ENCODE measurements around the gene LDAH. TPM values are rescaled to one million over a fixed set of nuclear protein-coding genes. Genes with fewer than 3 reads are reported as not detected.
A peak's percentile ranks its signal among the peaks of the same experiment; 100 is the strongest.

The LDAH gene
- total and polyA plus RNA-seq, 3 experiments from 2014 or later: 12.7 to 32.1 (median 31.6) TPM

- Histone ChIP-seq H3K27ac (ENCODE audit: low read depth, low read length) (no peak overlapping the region), H3K27me3 (ENCODE audit: insufficient read depth, low read length, poor library complexity, severe bottlenecking) (peaks cover 12% of the 10 kb centered on the region)
- POLR2A ChIA-PET: no interaction called here
Measured at GRCh38 chr2:20676353-20677215, 146.3 kb downstream of the LDAH start.

GRCh38 chr2:20675701-20676352, 147.1 kb downstream of the LDAH start:
- Histone ChIP-seq H3K9me3 (ENCODE audit: low read length) (no peaks in the 10 kb centered on the region), H3K27ac (ENCODE audit: low read depth, low read length) (no peak overlapping the region), H3K36me3 (ENCODE audit: insufficient read depth, low read length) (no peaks in the 10 kb centered on the region), H3K27me3 (ENCODE audit: insufficient read depth, low read length, poor library complexity, severe bottlenecking) (peaks cover 14% of the 10 kb centered on the region), H3K4me3 (ENCODE audit: low read length) (no peak overlapping the region), H3K4me1 (ENCODE audit: insufficient read depth, low read length) (no peaks in the 10 kb centered on the region)
- no peak for DNase-seq
- POLR2A ChIA-PET: no interaction called here
- Mint-ChIP-seq H3K27ac (peak overlapping the region in 1 of 8 donors; percentile 32), H3K27me3 (peaks cover 12 to 31% of the 10 kb centered on the region in 2 donors), H3K9me3 (no peaks in the 10 kb centered on the region), H3K4me1 (peaks cover 0 to 11% (median 0%) of the 10 kb centered on the region in 3 donors), H3K36me3 (peaks cover 0 to 9% (median 2%) of the 10 kb centered on the region in 3 donors), H3K4me3 (no peak overlapping the region)
- CTCF ChIA-PET: interaction anchor here (0.9 to 1.7 kb wide), 4 partner anchors 14 to 287 kb away, joined by 3 to 9 read pairs (median 4); no protein-coding TSS in a partner anchor

More at GRCh38 chr2:20676353-20677215, 146.3 kb downstream of the LDAH start:
- no peak overlapping the region for H3K4me3 ChIP-seq (ENCODE audit: low read length)
- DNase-seq: no peak
- Mint-ChIP-seq H3K27me3 (peaks cover 10 to 25% of the 10 kb centered on the region in 2 donors), H3K4me1 (peaks cover 0 to 5% (median 0%) of the 10 kb centered on the region in 3 donors), H3K27ac (peak overlapping the region in 2 of 8 donors; percentile 19 to 73), H3K9me3 (no peaks in the 10 kb centered on the region), H3K4me3 (no peak overlapping the region), H3K36me3 (peaks cover 0 to 14% (median 2%) of the 10 kb centered on the region in 3 donors)
- H3K4me1 ChIP-seq (ENCODE audit: insufficient read depth, low read length): no peaks in the 10 kb centered on the region
- CTCF ChIA-PET: interaction anchor here (1.0 to 2.6 kb wide), 3 partner anchors 15 to 16 kb away, joined by 3 to 12 read pairs (median 9); no protein-coding TSS in a partner anchor
- no peaks in the 10 kb centered on the region for H3K36me3 ChIP-seq (ENCODE audit: insufficient read depth, low read length)
- H3K9me3 ChIP-seq (ENCODE audit: low read length): no peaks in the 10 kb centered on the region

GRCh38 chr2:20674974-20675679, 147.8 kb downstream of the LDAH start:
- Mint-ChIP-seq H3K4me3 (no peak overlapping the region), H3K27me3 (peaks cover 12 to 34% of the 10 kb centered on the region in 2 donors), H3K27ac (no peak overlapping the region), H3K4me1 (peaks cover 0 to 13% (median 0%) of the 10 kb centered on the region in 3 donors), H3K36me3 (peaks cover 0 to 5% (median 2%) of the 10 kb centered on the region in 3 donors), H3K9me3 (no peaks in the 10 kb centered on the region)
- ChIA-PET POLR2A (no interaction called here), CTCF (interaction anchor here (0.9 to 1.7 kb wide), 4 partner anchors 9 to 288 kb away, joined by 3 to 9 read pairs (median 4); no protein-coding TSS in a partner anchor)
- Histone ChIP-seq H3K36me3 (ENCODE audit: insufficient read depth, low read length) (no peaks in the 10 kb centered on the region), H3K27me3 (ENCODE audit: insufficient read depth, low read length, poor library complexity, severe bottlenecking) (peaks cover 14% of the 10 kb centered on the region), H3K27ac (ENCODE audit: low read depth, low read length) (no peak overlapping the region), H3K9me3 (ENCODE audit: low read length) (no peaks in the 10 kb centered on the region), H3K4me3 (ENCODE audit: low read length) (no peak overlapping the region), H3K4me1 (ENCODE audit: insufficient read depth, low read length) (no peaks in the 10 kb centered on the region)
- no peak for DNase-seq

GRCh38 chr2:20674309-20674965, 148.5 kb downstream of the LDAH start:
- Mint-ChIP-seq H3K9me3 (no peaks in the 10 kb centered on the region), H3K36me3 (peaks cover 0 to 2% (median 2%) of the 10 kb centered on the region in 3 donors), H3K4me3 (no peak overlapping the region), H3K4me1 (peaks cover 4 to 20% (median 5%) of the 10 kb centered on the region in 3 donors), H3K27ac (no peak overlapping the region), H3K27me3 (peaks cover 17 to 41% of the 10 kb centered on the region in 2 donors)
- no peak for DNase-seq
- CTCF ChIA-PET: interaction anchor here (0.9 to 1.7 kb wide), 4 partner anchors 8 to 289 kb away, joined by 3 to 9 read pairs (median 4); no protein-coding TSS in a partner anchor
- H3K27ac ChIP-seq (ENCODE audit: low read depth, low read length): no peak overlapping the region
- no peaks in the 10 kb centered on the region for H3K36me3 ChIP-seq (ENCODE audit: insufficient read depth, low read length)
- POLR2A ChIA-PET: no interaction called here
- H3K4me1 ChIP-seq (ENCODE audit: insufficient read depth, low read length): peaks cover 6% of the 10 kb centered on the region
- no peak overlapping the region for H3K4me3 ChIP-seq (ENCODE audit: low read length)
- H3K9me3 ChIP-seq (ENCODE audit: low read length): no peaks in the 10 kb centered on the region
- H3K27me3 ChIP-seq (ENCODE audit: insufficient read depth, low read length, poor library complexity, severe bottlenecking): peaks cover 21% of the 10 kb centered on the region

GRCh38 chr2:20673686-20674308, 149.1 kb downstream of the LDAH start:
- Mint-ChIP-seq H3K36me3 (peaks cover 0 to 2% (median 0%) of the 10 kb centered on the region in 3 donors), H3K27me3 (peaks cover 23 to 47% of the 10 kb centered on the region in 2 donors), H3K27ac (peak overlapping the region in 1 of 8 donors; percentile 29), H3K4me1 (peaks cover 6 to 26% (median 8%) of the 10 kb centered on the region in 3 donors), H3K4me3 (no peak overlapping the region), H3K9me3 (no peaks in the 10 kb centered on the region)
- Histone ChIP-seq H3K27me3 (ENCODE audit: insufficient read depth, low read length, poor library complexity, severe bottlenecking) (peaks cover 27% of the 10 kb centered on the region), H3K4me3 (ENCODE audit: low read length) (no peak overlapping the region), H3K27ac (ENCODE audit: low read depth, low read length) (no peak overlapping the region), H3K36me3 (ENCODE audit: insufficient read depth, low read length) (no peaks in the 10 kb centered on the region), H3K9me3 (ENCODE audit: low read length) (no peaks in the 10 kb centered on the region), H3K4me1 (ENCODE audit: insufficient read depth, low read length) (peaks cover 7% of the 10 kb centered on the region)
- no peak for DNase-seq
- CTCF ChIA-PET: interaction anchor here (1.5 kb wide), 1 partner anchor 12 kb away, joined by 12 read pairs; no protein-coding TSS in a partner anchor
- POLR2A ChIA-PET: no interaction called here

- ChIA-PET CTCF (interaction anchor here (1.0 to 2.9 kb wide), 4 partner anchors 11 to 291 kb away, joined by 3 to 16 read pairs (median 8); partner anchors contain the start of gene HS1BP3), POLR2A (interaction anchor here (0.7 kb wide), 2 partner anchors 226 to 259 kb away, joined by 4 to 5 read pairs; no protein-coding TSS in a partner anchor)
- H3K36me3 Mint-ChIP-seq: no peaks in the 10 kb centered on the region
- Histone ChIP-seq H3K27ac (ENCODE audit: low read depth, low read length) (no peak overlapping the region), H3K27me3 (ENCODE audit: insufficient read depth, low read length, poor library complexity, severe bottlenecking) (peaks cover 39% of the 10 kb centered on the region), H3K4me3 (ENCODE audit: low read length) (no peak overlapping the region), H3K9me3 (ENCODE audit: low read length) (no peaks in the 10 kb centered on the region), H3K4me1 (ENCODE audit: insufficient read depth, low read length) (peaks cover 7% of the 10 kb centered on the region), H3K36me3 (ENCODE audit: insufficient read depth, low read length) (no peaks in the 10 kb centered on the region)
- H3K27ac Mint-ChIP-seq: no peak overlapping the region
- H3K4me1 Mint-ChIP-seq: peaks cover 6 to 33% (median 10%) of the 10 kb centered on the region in 3 donors
- H3K27me3 Mint-ChIP-seq: peaks cover 32 to 59% of the 10 kb centered on the region in 2 donors
- H3K4me3 Mint-ChIP-seq: peak overlapping the region in 2 of 7 donors; percentile 13 to 35
- no peak for DNase-seq
- peaks cover 0 to 2% (median 0%) of the 10 kb centered on the region in 5 donors for H3K9me3 Mint-ChIP-seq
Measured at GRCh38 chr2:20672201-20672951, 150.5 kb downstream of the LDAH start.
